Measurements from ENCODE around the gene BLTP1.

GRCh38 chr4:122152711-122153226, 638 bp downstream of the BLTP1 start:
- TF ChIP-seq CTCF (IDR thresholded peaks at IDR 0.05) (no peak), EZH2 (IDR thresholded peaks at IDR 0.05) (no peak)

Measured in neural progenitor cell (in vitro differentiated cells).